Testis (tissue), 3 donors: ENCODE results near the gene ASCL3. TPM values are rescaled to one million over a fixed set of nuclear protein-coding genes. Genes with fewer than 3 reads are reported as not detected.

ENCODE experiments used
- DNase-seq: peaks from one replicate; pipeline ENCODE4 v3.0.0-alpha.2; 2019
- H3K27ac ChIP-seq, 2 donors: fragments of 200-600 bp; sonication (generic); one replicate each; pipeline ENCODE4 v1.5.1; 2019
- H3K27me3 ChIP-seq: fragments of 200-600 bp; sonication (generic); one replicate; pipeline ENCODE4 v1.5.1; 2019
- H3K36me3 ChIP-seq: fragments of 200-600 bp; sonication (generic); one replicate; pipeline ENCODE4 v1.5.1; 2017; ENCODE audit warnings: low read depth; ENCODE audit errors: missing control alignments
- H3K4me1 ChIP-seq: fragments of 200-600 bp; sonication (generic); one replicate; pipeline ENCODE4 v1.5.1; 2019
- H3K4me3 ChIP-seq, 2 donors: fragments of 200-600 bp; sonication (generic); one replicate each; pipeline ENCODE4 v1.5.1; 2017 to 2019
- H3K9me3 ChIP-seq: fragments of 200-600 bp; sonication (generic); one replicate; pipeline ENCODE4 v1.5.1; 2017
- POLR2A ChIP-seq: fragments of 450-650 bp; IDR thresholded peaks from one replicate; pipeline ENCODE4 v1.6.1; 2017; ENCODE audit warnings: antibody characterized with exemption, mild to moderate bottlenecking, moderate library complexity
- WGBS, 2 donors: methylation state at CpG; one replicate each; pipeline ENCODE4 v1.1.5; 2018; 5-methylcytosine and 5-hydroxymethylcytosine counted together
- intact Hi-C: fragments of 100-400 bp; cut with DNase I; formaldehyde crosslinking; loops from one replicate; pipeline ENCODE4 v1.15.1; 2023; ENCODE audit warnings: low total_unique reads
- polyA plus RNA-seq: library from polyadenylated mRNA; stranded (reverse); fragments of 350-450 nt; fragmentation: Illumina TruSeq; extraction: RNeasy Lipid Tissue Mini Kit (QIAGEN cat#74804); gene quantifications from one replicate; pipeline ENCODE4 v1.2.3, GENCODE V29; 2014; ENCODE audit warnings: low read depth, low replicate concordance; ENCODE audit not compliant: insufficient read depth
- total RNA-seq, 2 donors: library from RNA; depleted of rRNA; stranded (reverse); fragments of >200 nt; gene quantifications; one replicate each; pipeline ENCODE4 v1.2.3, GENCODE V29; 2016
- TF ChIP-seq, protein P1 (sequence below), 3 experiments: fragments of 450-650 bp in 2 of 3; fragments of 200-600 bp in 1 of 3; sonication (generic) in 1 of 3; IDR thresholded peaks; one replicate each; pipeline ENCODE4 v1.5.1; 2016 to 2019; ENCODE audit warnings: antibody characterized with exemption in 3 of 3, mild to moderate bottlenecking in 2 of 3, moderate library complexity in 1 of 3

The ASCL3 gene
- total and polyA plus RNA-seq, 3 donors from 2014 or later: not detected

DNA sequence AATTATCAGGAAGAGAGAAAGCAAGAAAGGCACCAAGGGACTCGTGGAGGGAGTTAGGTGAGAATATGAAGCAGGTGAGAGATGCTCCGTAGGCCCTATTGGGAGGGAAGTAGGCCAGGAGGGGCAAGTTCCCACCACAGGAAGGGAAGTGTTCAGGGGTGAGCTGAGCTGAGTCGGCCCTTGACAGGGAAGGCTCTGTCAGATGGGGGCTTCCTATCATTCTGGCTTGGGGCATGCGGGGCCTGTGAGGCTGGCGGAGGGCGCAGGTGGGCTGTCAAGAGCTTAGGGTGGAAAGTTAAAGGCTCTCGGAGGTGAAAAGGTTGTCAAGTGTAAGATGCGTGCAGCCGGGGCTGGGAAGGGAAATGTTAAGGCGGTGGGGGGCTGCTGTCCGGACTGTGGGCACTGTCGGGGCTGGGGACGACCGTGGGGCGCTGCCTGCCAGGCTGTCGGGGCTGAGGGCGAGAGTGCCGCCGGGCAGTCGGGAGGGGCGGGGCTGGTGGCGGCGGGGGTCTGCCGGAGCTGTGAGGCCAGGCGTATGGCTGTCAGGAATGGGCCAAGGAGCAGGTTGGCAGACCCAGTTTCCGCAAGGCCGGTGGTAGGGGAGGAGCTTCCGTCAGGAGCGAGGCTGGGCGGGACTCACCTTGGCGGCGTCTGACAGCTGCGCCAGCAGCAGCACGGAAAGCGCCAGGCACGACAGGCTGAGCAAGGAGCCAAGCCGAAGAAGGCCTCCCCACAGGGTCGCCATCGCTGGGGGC is 20.9 kb upstream of the ASCL3 start:
- no peaks in the 10 kb centered on the region for H3K36me3 ChIP-seq
- no peaks in the 10 kb centered on the region for H3K27me3 ChIP-seq
- peaks cover 22% of the 10 kb centered on the region for H3K4me1 ChIP-seq
- DNase-seq: peak; percentile 88
- intact Hi-C loops: loop anchor here (10.0 kb wide), 1 partner anchor 279 kb away; the partner anchor contains the start of genes RPL27A and TRIM66
- H3K27ac ChIP-seq: peak overlapping the region; percentile 81 to 94
- peak overlapping the region; percentile 82 to 86 for H3K4me3 ChIP-seq
- 2% methylated on average over 15 to 38 of the region's 39 CpGs for WGBS, 2 donors
- H3K9me3 ChIP-seq: no peaks in the 10 kb centered on the region
- TF ChIP-seq, protein P1, sequence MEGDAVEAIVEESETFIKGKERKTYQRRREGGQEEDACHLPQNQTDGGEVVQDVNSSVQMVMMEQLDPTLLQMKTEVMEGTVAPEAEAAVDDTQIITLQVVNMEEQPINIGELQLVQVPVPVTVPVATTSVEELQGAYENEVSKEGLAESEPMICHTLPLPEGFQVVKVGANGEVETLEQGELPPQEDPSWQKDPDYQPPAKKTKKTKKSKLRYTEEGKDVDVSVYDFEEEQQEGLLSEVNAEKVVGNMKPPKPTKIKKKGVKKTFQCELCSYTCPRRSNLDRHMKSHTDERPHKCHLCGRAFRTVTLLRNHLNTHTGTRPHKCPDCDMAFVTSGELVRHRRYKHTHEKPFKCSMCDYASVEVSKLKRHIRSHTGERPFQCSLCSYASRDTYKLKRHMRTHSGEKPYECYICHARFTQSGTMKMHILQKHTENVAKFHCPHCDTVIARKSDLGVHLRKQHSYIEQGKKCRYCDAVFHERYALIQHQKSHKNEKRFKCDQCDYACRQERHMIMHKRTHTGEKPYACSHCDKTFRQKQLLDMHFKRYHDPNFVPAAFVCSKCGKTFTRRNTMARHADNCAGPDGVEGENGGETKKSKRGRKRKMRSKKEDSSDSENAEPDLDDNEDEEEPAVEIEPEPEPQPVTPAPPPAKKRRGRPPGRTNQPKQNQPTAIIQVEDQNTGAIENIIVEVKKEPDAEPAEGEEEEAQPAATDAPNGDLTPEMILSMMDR (IDR thresholded peaks at IDR 0.05): no peak
- no peak for TF ChIP-seq POLR2A

DNA sequence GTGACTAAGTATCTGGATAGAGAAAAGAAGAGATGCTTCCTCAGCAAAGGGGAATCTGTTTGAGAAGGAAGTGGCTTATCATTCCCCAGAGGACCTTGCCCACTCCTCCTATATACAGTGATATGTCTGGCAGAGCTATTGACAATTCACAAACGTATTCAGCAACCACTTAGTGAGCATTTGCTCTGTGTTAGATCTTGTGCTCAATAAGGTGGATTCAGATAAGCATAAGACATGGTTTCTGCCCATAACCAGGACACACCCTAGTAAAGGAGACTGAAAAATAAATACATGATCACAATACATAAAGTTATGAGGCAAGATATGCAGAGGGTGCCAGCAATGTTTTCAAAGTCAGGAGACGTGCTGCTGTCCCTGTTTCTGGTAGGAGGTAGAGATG is 20.0 kb upstream of the ASCL3 start:
- Histone ChIP-seq H3K27ac (no peak overlapping the region), H3K9me3 (no peaks in the 10 kb centered on the region), H3K27me3 (no peaks in the 10 kb centered on the region), H3K36me3 (no peaks in the 10 kb centered on the region), H3K4me3 (no peak overlapping the region), H3K4me1 (peaks cover 22% of the 10 kb centered on the region)
- 10 to 16% methylated on average over 2 of the region's 2 CpGs for WGBS, 2 donors
- no peak for DNase-seq
- intact Hi-C loops: loop anchor here (10.0 kb wide), 1 partner anchor 278 kb away; the partner anchor contains the start of genes RPL27A and TRIM66
- TF ChIP-seq POLR2A: no peak
- TF ChIP-seq, protein P1 (IDR thresholded peaks at IDR 0.05): no peak

DNA sequence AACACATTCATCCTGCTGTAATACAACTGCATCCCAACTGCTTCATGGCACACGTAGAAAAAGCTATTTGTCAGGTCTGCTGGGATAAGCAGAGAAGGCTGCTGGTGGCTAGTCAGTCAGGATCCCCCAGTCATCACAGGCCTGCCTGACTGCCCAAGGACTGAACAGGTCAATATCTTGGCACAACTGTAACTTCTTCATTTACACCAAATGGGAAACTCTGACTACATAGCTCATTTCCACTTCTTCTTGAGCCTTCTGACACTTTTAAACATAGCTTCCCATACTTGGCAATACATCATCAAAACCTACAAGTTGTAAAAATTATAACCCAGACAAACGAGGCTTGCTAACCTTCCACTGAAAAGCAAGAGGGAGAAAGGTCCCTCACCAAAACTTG is 18.6 kb upstream of the ASCL3 start:
- Histone ChIP-seq H3K4me1 (peaks cover 22% of the 10 kb centered on the region), H3K27me3 (no peaks in the 10 kb centered on the region), H3K36me3 (no peaks in the 10 kb centered on the region), H3K4me3 (no peak overlapping the region), H3K27ac (peak overlapping the region in 1 of 2 donors; percentile 4), H3K9me3 (no peaks in the 10 kb centered on the region)
- intact Hi-C loops: loop anchor here (10.0 kb wide), 1 partner anchor 277 kb away; the partner anchor contains the start of genes RPL27A and TRIM66
- TF ChIP-seq POLR2A: no peak
- TF ChIP-seq, protein P1 (IDR thresholded peaks at IDR 0.05): no peak
- 61 to 70% methylated on average over 2 of the region's 2 CpGs for WGBS, 2 donors
- no peak for DNase-seq

DNA sequence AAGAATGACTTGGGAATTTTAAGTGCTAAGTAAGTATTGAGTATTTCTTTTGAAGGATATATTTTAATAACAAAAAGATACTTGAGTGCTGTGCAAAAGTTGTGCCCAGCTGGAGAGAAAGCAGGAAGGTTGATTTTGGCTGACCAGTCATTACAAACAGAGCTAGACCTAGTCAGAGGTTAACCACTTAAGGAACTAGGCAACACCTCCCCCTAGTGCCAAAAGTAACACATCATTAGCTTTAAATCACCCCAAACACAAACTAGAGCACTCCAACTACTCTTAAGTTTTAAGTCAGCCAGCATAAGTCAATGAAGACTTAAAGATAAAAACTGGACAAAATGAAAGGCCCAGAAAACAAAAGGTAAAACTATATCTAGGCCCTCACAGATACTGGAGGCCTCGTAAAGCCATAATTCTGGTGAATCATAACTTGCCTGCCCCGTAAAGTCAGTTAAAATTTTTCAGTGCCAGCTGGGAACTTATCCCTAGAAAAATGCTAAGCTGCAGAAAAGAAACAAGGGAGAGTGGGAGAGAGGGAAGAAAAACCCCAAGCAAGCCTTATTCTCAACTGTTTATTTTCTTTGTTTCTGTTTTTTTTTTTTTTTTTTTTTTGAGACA is 16.8 kb upstream of the ASCL3 start:
- Histone ChIP-seq H3K27me3 (no peaks in the 10 kb centered on the region), H3K27ac (peak overlapping the region in 1 of 2 donors; percentile 69), H3K9me3 (no peaks in the 10 kb centered on the region), H3K4me1 (peaks cover 22% of the 10 kb centered on the region), H3K36me3 (no peaks in the 10 kb centered on the region), H3K4me3 (no peak overlapping the region)
- intact Hi-C loops: loop anchor here (10.0 kb wide), 1 partner anchor 275 kb away; the partner anchor contains the start of genes RPL27A and TRIM66
- TF ChIP-seq, protein P1 (IDR thresholded peaks at IDR 0.05): peak; percentile 46 to 55 (median 52)
- TF ChIP-seq POLR2A: no peak
- peak; percentile 51 for DNase-seq
- WGBS, 2 donors: 13 to 43% methylated on average over 2 of the region's 2 CpGs
